ENCODE results near the gene SND1. TPM values are rescaled to one million over a fixed set of nuclear protein-coding genes. Genes with fewer than 3 reads are reported as not detected.

The SND1 gene
- total RNA-seq, 1 donor from 2014 or later = 232 TPM

DNA sequence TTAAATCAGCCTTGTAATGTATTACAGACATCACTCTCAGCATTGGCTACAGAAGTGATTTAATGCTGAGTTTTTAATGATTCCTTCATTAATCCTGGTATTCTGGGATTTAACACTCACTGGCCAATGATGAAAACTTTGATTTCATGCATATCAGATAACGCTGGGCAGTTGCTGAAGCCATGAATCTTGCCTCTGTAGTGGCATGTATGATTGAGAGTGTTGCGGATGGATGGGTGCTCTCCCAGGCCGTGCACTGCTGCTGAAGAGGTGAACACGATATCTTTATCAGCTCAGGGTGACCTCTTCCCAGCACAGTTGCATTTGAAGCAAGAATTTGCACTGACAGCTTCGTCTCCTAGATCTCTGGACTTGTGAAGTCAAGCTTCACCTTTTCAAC lies 210.5 kb downstream of the SND1 start:
- no peaks in the 10 kb centered on the region for H3K27me3 ChIP-seq (ENCODE audit: control insufficient read depth, insufficient read depth, low read length)
- peaks cover 3% of the 10 kb centered on the region for H3K36me3 ChIP-seq (ENCODE audit: control insufficient read depth, insufficient read depth, low read length)
- no peak for FAIRE-seq
- no peak overlapping the region for H3K4me3 ChIP-seq (ENCODE audit: low read depth, low read length)
- DNase-seq (ENCODE audit: low read depth) = no peak
- TF ChIP-seq, protein P1, sequence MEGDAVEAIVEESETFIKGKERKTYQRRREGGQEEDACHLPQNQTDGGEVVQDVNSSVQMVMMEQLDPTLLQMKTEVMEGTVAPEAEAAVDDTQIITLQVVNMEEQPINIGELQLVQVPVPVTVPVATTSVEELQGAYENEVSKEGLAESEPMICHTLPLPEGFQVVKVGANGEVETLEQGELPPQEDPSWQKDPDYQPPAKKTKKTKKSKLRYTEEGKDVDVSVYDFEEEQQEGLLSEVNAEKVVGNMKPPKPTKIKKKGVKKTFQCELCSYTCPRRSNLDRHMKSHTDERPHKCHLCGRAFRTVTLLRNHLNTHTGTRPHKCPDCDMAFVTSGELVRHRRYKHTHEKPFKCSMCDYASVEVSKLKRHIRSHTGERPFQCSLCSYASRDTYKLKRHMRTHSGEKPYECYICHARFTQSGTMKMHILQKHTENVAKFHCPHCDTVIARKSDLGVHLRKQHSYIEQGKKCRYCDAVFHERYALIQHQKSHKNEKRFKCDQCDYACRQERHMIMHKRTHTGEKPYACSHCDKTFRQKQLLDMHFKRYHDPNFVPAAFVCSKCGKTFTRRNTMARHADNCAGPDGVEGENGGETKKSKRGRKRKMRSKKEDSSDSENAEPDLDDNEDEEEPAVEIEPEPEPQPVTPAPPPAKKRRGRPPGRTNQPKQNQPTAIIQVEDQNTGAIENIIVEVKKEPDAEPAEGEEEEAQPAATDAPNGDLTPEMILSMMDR (IDR thresholded peaks at IDR 0.05; ENCODE audit: insufficient read depth, low read length, severe bottlenecking) = no peak

DNA sequence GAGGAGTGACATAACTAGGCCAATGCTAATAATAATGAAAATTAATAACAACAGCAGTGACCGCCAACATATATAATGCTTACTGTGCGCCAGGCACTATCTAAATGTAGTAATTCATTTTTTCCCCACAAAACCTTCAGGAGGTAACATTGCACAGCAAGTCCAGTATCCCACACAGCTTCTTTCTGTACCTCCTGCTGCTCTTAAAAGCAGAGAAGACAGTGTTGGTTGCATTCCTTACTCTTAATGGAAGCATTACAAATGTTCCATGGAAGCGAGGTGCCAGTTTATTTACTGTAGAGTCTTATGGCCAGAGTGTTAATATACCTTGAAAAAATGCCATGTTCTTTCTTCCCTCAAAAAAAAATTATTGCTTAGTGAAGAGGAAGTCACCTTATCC lies 211.1 kb downstream of the SND1 start:
- DNase-seq (ENCODE audit: low read depth) (no peak), FAIRE-seq (no peak)
- Histone ChIP-seq H3K4me3 (ENCODE audit: low read depth, low read length) (no peak overlapping the region), H3K27me3 (ENCODE audit: control insufficient read depth, insufficient read depth, low read length) (no peaks in the 10 kb centered on the region), H3K36me3 (ENCODE audit: control insufficient read depth, insufficient read depth, low read length) (peaks cover 2% of the 10 kb centered on the region)
- TF ChIP-seq, protein P1 (IDR thresholded peaks at IDR 0.05; ENCODE audit: insufficient read depth, low read length, severe bottlenecking) = no peak

DNA sequence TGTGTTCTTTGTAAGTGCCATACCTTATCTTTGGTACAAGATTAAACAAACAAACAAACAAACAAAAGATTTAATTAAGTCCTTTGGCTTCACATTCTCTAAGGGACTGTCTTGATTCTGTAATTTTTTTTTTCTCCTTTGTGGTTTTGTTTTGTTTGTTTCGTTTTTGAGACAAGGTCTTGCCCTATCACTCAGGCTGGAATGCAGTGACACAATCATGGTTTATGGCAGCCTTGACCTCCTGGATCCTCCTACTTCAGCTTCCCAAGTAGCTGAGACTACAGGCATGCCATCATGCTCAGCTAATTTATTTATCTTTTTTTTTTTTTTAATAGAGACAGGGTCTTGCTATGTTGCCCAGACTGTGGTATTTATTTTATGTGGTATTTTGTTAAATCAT lies 213.5 kb downstream of the SND1 start:
- FAIRE-seq (no peak), DNase-seq (ENCODE audit: low read depth) (peak; percentile 15)
- Histone ChIP-seq H3K4me3 (ENCODE audit: low read depth, low read length) (no peak overlapping the region), H3K36me3 (ENCODE audit: control insufficient read depth, insufficient read depth, low read length) (peaks cover 1% of the 10 kb centered on the region), H3K27me3 (ENCODE audit: control insufficient read depth, insufficient read depth, low read length) (no peaks in the 10 kb centered on the region)
- TF ChIP-seq, protein P1 (IDR thresholded peaks at IDR 0.05; ENCODE audit: insufficient read depth, low read length, severe bottlenecking) = no peak

DNA sequence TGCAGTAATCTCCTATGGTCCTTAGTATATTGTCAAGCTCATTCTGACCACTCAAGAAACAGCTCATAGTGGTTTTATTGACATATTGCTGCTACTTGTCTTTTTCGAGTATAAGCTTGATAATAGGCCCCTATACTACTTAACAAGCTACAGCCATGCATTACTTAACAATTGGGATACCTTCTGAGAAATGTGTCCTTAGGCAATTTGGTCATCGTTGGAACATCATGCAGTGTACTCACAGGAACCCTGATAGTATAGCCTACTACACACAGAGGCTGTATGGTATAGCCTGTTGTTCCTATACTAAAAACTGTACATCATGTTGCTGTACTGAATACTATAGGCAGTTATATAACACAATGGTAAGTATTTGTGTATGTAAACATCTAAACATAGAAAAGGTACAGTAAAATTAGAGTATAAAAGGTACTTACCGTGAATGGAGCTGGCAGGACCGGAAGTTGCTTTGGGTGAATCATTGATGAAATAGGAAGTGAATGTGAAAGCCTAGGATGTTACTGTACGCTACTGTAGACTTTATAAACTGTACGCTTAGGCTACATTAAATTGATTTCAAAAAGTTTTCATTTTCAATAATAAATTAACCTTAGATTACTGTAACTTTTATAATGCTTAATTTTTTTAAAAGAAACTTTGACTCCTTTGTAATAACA lies 218.4 kb downstream of the SND1 start:
- TF ChIP-seq, protein P1 (IDR thresholded peaks at IDR 0.05; ENCODE audit: insufficient read depth, low read length, severe bottlenecking) = no peak
- no peak overlapping the region for H3K4me3 ChIP-seq (ENCODE audit: low read depth, low read length)
- FAIRE-seq (no peak), DNase-seq (ENCODE audit: low read depth) (peak; percentile 52)
- no peaks in the 10 kb centered on the region for H3K36me3 ChIP-seq (ENCODE audit: control insufficient read depth, insufficient read depth, low read length)
- H3K27me3 ChIP-seq (ENCODE audit: control insufficient read depth, insufficient read depth, low read length) = no peaks in the 10 kb centered on the region

DNA sequence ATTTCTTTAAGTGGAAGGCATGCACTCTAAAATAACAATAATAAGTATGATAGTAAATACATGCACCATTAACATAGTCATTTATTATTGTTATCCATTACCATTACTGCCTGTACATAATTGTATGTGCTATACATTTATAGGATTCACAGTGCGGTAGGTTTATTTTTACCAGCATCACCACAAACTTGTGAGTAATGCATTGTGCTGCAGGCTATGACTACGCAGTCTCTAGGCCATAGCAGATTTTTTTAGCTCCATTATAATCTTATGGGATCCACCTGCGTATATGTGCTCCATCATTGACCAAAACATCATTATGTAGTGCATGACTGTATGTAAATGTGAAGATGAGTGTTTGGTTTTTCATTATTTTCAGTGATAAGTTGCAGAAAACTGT lies 219.2 kb downstream of the SND1 start:
- H3K27me3 ChIP-seq (ENCODE audit: control insufficient read depth, insufficient read depth, low read length) = no peaks in the 10 kb centered on the region
- TF ChIP-seq, protein P1 (IDR thresholded peaks at IDR 0.05; ENCODE audit: insufficient read depth, low read length, severe bottlenecking) = no peak
- DNase-seq (ENCODE audit: low read depth) = no peak
- H3K36me3 ChIP-seq (ENCODE audit: control insufficient read depth, insufficient read depth, low read length) = no peaks in the 10 kb centered on the region
- H3K4me3 ChIP-seq (ENCODE audit: low read depth, low read length) = no peak overlapping the region
- FAIRE-seq = no peak

DNA sequence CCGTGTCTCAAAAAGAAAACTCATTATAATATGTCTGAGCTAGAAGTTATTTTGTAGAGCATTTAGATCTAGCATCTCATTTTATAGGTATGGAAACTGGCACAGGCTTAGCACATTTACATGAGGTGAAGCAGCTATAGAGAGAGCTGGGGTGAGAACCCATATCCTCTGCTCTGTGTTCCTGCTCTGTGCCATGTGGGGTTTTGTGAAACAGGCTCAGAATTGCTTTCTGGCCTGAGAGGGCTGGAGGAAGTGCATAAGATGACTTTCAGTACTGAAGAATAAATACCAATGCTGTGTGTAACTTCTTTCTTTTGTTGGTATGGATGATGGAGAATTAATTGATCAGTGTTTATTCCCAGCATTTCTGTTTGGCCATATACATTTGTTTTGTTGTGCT lies 220.1 kb downstream of the SND1 start:
- no peaks in the 10 kb centered on the region for H3K36me3 ChIP-seq (ENCODE audit: control insufficient read depth, insufficient read depth, low read length)
- no peak for DNase-seq (ENCODE audit: low read depth)
- TF ChIP-seq, protein P1 (IDR thresholded peaks at IDR 0.05; ENCODE audit: insufficient read depth, low read length, severe bottlenecking) = no peak
- H3K4me3 ChIP-seq (ENCODE audit: low read depth, low read length) = no peak overlapping the region
- FAIRE-seq = no peak
- H3K27me3 ChIP-seq (ENCODE audit: control insufficient read depth, insufficient read depth, low read length) = no peaks in the 10 kb centered on the region

Data from bronchial epithelial cell (primary cell).